HFFc6 (cell line): ENCODE data around the gene CLEC16A. TPM values are rescaled to one million over a fixed set of nuclear protein-coding genes. Genes with fewer than 3 reads are reported as not detected.

Experiments
- DNase-seq: peaks from one replicate; pipeline ENCODE4 v3.0.0-alpha.2; 2018
- H3K27ac Mint-ChIP-seq: 2 replicates; pipeline ENCODE4 v1.8.0; 2020; ENCODE audit warnings: mild to moderate bottlenecking, mixed read lengths
- H3K27me3 Mint-ChIP-seq: 2 replicates; pipeline ENCODE4 v1.8.0; 2021; ENCODE audit warnings: mild to moderate bottlenecking, moderate library complexity, mixed read lengths; ENCODE audit not compliant: insufficient read depth
- H3K36me3 Mint-ChIP-seq: 2 replicates; pipeline ENCODE4 v1.8.0; 2021; ENCODE audit warnings: low read depth, mixed read lengths
- H3K4me1 Mint-ChIP-seq: 2 replicates; pipeline ENCODE4 v1.8.0; 2020; ENCODE audit warnings: low read depth, mixed read lengths
- H3K4me3 Mint-ChIP-seq: 2 replicates; pipeline ENCODE4 v1.8.0; 2020; ENCODE audit warnings: mild to moderate bottlenecking, moderate library complexity, mixed read lengths
- H3K9me3 Mint-ChIP-seq: 2 replicates; pipeline ENCODE4 v1.8.0; 2020; ENCODE audit warnings: mild to moderate bottlenecking, mixed read lengths
- total RNA-seq, 6 experiments: library from RNA; stranded (reverse); fragmentation: NEBNext Ultra II Directional; extraction: Animal tissue kit (Norgen Biotek cat#: 25700); gene quantifications; 2 replicates in 1 of 6; 3 replicates in 5 of 6; pipeline ENCODE4 v1.2.3, GENCODE V29; 2021
- TF ChIP-seq, protein P1 (sequence below): fragments of 200-600 bp; sonication (generic); IDR thresholded peaks from 2 replicates; pipeline ENCODE4 v1.5.0; 2021; ENCODE audit warnings: antibody characterized with exemption, mild to moderate bottlenecking

Gene CLEC16A
- total RNA-seq, 6 experiments from 2014 or later = 19.4 to 23.2 (median 21.2) TPM

DNA sequence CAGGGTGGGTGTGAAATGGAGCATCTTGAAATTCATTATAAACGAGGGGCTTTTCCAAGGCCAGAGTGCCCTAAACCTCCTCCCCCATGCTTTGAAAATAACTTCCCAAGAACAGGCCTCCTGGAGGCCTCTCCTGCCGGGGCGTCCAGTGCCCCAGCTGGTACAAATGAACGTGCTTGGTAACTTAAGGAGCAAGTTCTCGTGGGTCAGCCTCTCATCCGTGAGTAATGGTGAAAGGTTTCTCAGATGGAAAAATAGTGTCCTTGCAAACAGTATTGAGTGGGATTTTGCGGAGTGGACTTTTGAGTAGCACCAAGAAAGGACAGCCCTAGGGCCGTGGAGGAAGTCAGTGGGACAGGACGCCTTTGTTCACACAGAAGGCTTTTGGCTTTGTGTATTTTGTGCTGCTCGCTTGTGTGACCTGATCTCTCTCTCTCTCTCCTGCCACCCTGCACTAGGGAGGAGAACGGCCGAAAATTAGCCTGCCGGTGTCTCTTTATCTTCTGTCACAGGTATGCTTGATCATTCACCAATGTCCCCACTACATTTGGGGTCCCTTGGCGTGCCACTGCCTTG, 34.6 kb downstream of the CLEC16A start:
- H3K4me1 Mint-ChIP-seq = peaks cover 24% of the 10 kb centered on the region
- no peak overlapping the region for H3K4me3 Mint-ChIP-seq
- H3K9me3 Mint-ChIP-seq = no peaks in the 10 kb centered on the region
- H3K27ac Mint-ChIP-seq = peak overlapping the region; percentile 52; the same call in 1 of the 2 replicates
- TF ChIP-seq, protein P1, sequence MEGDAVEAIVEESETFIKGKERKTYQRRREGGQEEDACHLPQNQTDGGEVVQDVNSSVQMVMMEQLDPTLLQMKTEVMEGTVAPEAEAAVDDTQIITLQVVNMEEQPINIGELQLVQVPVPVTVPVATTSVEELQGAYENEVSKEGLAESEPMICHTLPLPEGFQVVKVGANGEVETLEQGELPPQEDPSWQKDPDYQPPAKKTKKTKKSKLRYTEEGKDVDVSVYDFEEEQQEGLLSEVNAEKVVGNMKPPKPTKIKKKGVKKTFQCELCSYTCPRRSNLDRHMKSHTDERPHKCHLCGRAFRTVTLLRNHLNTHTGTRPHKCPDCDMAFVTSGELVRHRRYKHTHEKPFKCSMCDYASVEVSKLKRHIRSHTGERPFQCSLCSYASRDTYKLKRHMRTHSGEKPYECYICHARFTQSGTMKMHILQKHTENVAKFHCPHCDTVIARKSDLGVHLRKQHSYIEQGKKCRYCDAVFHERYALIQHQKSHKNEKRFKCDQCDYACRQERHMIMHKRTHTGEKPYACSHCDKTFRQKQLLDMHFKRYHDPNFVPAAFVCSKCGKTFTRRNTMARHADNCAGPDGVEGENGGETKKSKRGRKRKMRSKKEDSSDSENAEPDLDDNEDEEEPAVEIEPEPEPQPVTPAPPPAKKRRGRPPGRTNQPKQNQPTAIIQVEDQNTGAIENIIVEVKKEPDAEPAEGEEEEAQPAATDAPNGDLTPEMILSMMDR = no peak
- H3K27me3 Mint-ChIP-seq = no peaks in the 10 kb centered on the region; the same call in 1 of the 2 replicates
- 0 out of 2 replicates have a peak, but pooled peaks cover 4% of the 10 kb centered on the region for H3K36me3 Mint-ChIP-seq
- no peak for DNase-seq

DNA sequence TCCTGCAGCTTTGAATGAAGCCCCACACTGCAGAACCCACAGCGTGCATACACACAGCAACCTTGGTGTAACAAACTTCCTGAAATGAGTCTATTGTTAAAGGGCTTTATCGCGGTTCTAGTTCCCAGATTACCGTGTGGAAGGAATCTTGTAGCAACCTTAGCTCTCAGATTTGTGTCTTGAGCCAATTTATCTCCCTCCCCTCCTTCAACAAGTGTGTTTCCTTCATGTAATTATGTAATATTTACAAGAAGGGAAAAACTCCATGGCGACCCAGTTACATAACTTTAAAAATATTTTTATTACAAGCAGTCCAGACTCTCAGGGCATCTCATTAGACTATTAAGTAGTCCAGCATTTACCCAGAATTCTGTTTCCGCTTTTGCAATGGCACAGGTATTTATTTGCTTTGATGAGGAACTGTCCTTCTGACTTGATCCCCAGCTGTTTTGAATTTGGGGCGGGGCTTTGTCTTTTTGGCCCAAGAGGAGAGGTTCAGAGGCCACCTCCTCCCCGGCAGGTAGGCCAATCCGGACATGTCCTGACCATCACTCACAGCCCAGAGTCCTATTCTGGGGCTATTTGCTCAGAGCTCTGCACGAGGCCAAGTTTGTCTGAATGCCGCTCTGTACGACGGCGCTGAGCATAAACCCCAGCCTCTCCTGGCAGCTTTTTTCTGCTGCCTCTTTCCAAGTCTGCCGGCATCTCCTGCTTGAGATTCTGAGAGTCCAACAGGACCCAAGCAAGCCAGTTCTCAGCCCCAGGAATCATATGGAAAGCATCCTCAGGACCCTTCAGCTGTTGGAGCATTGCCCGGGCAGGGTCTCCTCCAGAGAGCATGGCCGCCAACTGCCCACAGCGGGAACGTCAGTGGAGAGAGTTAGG, 35.6 kb downstream of the CLEC16A start:
- H3K4me3 Mint-ChIP-seq = no peak overlapping the region
- 0 out of 2 replicates have a peak, but pooled peaks cover 4% of the 10 kb centered on the region for H3K36me3 Mint-ChIP-seq
- peak; percentile 57 for DNase-seq
- TF ChIP-seq, protein P1 = no peak
- H3K4me1 Mint-ChIP-seq = peaks cover 34% of the 10 kb centered on the region
- H3K27ac Mint-ChIP-seq = peak overlapping the region; percentile 52; the same call in 1 of the 2 replicates
- no peaks in the 10 kb centered on the region for H3K9me3 Mint-ChIP-seq
- H3K27me3 Mint-ChIP-seq = no peaks in the 10 kb centered on the region; the same call in 1 of the 2 replicates

DNA sequence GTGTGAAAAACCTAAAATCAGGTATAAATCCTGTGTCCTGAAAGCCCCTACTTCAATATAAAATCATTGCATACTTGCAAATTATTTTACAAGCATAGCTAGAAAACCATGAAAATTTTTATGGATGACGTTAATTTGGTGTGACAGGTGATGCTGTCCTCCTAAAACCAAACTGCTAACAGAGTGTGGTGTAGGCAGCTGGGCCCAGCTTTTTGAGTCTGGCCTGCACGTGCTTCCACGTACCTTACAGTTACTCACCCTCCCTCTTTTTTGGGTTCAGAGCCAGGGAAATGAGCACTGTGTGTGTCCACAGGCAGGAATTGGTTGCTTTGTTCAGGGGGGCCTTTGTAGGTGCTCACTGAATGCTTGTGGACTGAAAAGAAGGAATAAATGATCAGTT, 36.4 kb downstream of the CLEC16A start:
- 0 out of 2 replicates have a peak, but pooled peaks cover 4% of the 10 kb centered on the region for H3K36me3 Mint-ChIP-seq
- no peaks in the 10 kb centered on the region; the same call in 1 of the 2 replicates for H3K27me3 Mint-ChIP-seq
- H3K4me1 Mint-ChIP-seq = peaks cover 34% of the 10 kb centered on the region
- no peak overlapping the region for H3K27ac Mint-ChIP-seq
- H3K4me3 Mint-ChIP-seq = no peak overlapping the region
- H3K9me3 Mint-ChIP-seq = no peaks in the 10 kb centered on the region
- TF ChIP-seq, protein P1 = no peak
- DNase-seq = no peak

DNA sequence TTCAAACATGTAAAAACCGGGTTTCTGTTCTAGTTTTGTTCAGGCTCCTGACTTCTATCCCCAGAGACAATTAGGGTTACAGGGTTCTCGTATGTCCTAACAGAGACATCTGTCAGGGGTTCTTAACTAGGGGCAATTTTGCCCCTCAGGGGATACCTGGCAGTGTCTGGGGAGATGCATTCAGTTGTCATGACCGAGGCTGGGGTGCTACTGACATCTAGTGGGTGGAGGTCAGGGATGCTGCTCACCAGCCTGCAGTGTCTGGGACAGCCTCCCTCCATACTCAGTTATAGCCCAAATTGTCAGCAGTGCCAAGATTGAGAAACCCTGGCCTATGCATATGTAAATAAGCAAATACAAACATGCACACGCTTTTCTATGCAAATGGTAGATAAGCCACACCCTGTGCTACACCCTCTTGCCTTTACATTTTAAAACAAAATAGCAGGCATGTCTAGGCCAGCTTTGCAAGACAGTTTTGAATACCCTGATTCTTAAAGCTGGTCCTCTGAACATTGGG, 37.4 kb downstream of the CLEC16A start:
- TF ChIP-seq, protein P1 = peak; percentile 58
- Mint-ChIP-seq H3K4me1 (peaks cover 34% of the 10 kb centered on the region), H3K4me3 (no peak overlapping the region), H3K27ac (no peak overlapping the region), H3K27me3 (no peaks in the 10 kb centered on the region; the same call in 1 of the 2 replicates), H3K9me3 (no peaks in the 10 kb centered on the region), H3K36me3 (0 out of 2 replicates have a peak, but pooled peaks cover 4% of the 10 kb centered on the region)
- DNase-seq = peak; percentile 11

DNA sequence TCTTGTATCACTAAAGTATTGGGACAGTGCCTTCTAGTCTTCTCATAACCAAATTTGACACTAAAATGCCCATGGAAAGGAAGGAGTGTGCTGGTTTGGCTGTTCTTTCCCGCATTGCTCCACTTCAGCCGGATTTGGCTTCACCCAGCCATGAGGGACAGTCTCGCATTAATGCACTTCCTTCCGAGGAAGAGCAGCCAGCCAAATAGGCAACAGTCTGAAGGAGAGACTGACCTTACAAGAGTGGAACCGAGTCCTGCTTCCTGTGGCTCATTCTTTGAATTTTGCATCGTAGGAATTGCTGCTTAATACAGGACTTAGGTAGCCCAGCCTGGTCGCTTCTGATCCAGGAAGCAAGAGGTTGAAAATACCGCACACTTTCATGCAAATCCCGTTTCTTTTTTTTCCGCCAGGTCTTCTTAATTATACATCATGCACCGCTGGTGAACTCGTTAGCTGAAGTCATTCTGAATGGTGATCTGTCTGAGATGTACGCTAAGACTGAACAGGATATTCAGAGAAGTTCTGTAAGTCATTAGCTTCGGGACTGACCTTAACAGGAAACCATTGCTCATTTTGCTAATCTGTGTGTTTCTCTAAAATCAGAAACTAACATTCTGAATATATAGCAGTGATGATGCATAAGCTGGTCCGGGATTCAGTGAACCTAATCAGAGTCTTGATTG, 38.2 kb downstream of the CLEC16A start:
- TF ChIP-seq, protein P1 = no peak
- no peak overlapping the region for H3K27ac Mint-ChIP-seq
- no peak for DNase-seq
- no peak overlapping the region for H3K4me3 Mint-ChIP-seq
- 0 out of 2 replicates have a peak, but pooled peaks cover 4% of the 10 kb centered on the region for H3K36me3 Mint-ChIP-seq
- H3K4me1 Mint-ChIP-seq = peaks cover 34% of the 10 kb centered on the region
- H3K9me3 Mint-ChIP-seq = no peaks in the 10 kb centered on the region
- H3K27me3 Mint-ChIP-seq = no peaks in the 10 kb centered on the region; the same call in 1 of the 2 replicates
